ENCODE measurements around the gene ZNF445.

GRCh38 chr3:44482721-44483120, 5.3 kb upstream of the ZNF445 start:
- TF ChIP-seq, protein P1, sequence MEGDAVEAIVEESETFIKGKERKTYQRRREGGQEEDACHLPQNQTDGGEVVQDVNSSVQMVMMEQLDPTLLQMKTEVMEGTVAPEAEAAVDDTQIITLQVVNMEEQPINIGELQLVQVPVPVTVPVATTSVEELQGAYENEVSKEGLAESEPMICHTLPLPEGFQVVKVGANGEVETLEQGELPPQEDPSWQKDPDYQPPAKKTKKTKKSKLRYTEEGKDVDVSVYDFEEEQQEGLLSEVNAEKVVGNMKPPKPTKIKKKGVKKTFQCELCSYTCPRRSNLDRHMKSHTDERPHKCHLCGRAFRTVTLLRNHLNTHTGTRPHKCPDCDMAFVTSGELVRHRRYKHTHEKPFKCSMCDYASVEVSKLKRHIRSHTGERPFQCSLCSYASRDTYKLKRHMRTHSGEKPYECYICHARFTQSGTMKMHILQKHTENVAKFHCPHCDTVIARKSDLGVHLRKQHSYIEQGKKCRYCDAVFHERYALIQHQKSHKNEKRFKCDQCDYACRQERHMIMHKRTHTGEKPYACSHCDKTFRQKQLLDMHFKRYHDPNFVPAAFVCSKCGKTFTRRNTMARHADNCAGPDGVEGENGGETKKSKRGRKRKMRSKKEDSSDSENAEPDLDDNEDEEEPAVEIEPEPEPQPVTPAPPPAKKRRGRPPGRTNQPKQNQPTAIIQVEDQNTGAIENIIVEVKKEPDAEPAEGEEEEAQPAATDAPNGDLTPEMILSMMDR (IDR thresholded peaks at IDR 0.05) = no peak
- TF ChIP-seq POLR2A (IDR thresholded peaks at IDR 0.05) = no peak

All from thyroid gland (tissue), 4 donors.